NB4 (cell line): ENCODE results near the gene LCLAT1.

Experiments used
- DNase-seq: peaks from one replicate; pipeline ENCODE4 v3.0.0; 2010; ENCODE audit warnings: low read depth
- H3K4me3 ChIP-seq: one replicate; pipeline ENCODE4 v1.5.1; 2011; ENCODE audit warnings: mild to moderate bottlenecking, low read depth, low read length, moderate library complexity
- MYC ChIP-seq: IDR thresholded peaks from 2 replicates; pipeline ENCODE4 v1.6.1; 2011; ENCODE audit warnings: low read depth, low read length
- POLR2A ChIP-seq: IDR thresholded peaks from 2 replicates; pipeline ENCODE4 v1.6.1; 2011; ENCODE audit warnings: mild to moderate bottlenecking; ENCODE audit not compliant: insufficient read length; ENCODE audit errors: extremely low read depth
- TF ChIP-seq, protein P1 (sequence below): IDR thresholded peaks from 2 replicates; pipeline ENCODE4 v1.6.1; 2011; ENCODE audit warnings: low read depth, low read length
- TF ChIP-seq, protein P2 (sequence below): IDR thresholded peaks from one replicate; pipeline ENCODE4 v1.5.1; 2012; ENCODE audit warnings: low read depth, low read length

Gene LCLAT1

DNA sequence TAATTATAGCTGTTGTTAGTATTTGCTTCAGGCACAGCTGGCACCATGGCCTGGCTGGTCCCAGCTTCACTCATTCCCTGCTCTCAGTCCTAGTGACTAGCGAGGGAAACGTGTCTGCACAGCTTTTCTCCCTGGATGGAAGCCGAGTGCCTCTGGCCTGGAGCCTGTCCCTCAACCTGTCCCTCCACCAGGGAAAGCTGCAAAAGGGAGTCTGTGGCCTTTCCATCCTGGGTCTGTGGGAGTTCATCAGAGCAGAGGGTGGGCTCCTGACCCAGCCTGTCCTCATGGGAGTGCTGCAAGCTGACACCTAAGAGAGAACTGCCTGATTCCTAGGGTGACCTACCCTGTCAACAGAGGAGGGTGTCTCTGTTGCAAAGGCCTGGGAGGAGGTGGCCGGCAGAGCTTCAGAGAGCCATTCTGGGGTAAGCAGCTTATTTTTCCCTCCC, 241.9 kb downstream of the LCLAT1 start:
- DNase-seq: no peak
- TF ChIP-seq, protein P1, sequence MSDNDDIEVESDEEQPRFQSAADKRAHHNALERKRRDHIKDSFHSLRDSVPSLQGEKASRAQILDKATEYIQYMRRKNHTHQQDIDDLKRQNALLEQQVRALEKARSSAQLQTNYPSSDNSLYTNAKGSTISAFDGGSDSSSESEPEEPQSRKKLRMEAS: no peak
- TF ChIP-seq, protein P2, sequence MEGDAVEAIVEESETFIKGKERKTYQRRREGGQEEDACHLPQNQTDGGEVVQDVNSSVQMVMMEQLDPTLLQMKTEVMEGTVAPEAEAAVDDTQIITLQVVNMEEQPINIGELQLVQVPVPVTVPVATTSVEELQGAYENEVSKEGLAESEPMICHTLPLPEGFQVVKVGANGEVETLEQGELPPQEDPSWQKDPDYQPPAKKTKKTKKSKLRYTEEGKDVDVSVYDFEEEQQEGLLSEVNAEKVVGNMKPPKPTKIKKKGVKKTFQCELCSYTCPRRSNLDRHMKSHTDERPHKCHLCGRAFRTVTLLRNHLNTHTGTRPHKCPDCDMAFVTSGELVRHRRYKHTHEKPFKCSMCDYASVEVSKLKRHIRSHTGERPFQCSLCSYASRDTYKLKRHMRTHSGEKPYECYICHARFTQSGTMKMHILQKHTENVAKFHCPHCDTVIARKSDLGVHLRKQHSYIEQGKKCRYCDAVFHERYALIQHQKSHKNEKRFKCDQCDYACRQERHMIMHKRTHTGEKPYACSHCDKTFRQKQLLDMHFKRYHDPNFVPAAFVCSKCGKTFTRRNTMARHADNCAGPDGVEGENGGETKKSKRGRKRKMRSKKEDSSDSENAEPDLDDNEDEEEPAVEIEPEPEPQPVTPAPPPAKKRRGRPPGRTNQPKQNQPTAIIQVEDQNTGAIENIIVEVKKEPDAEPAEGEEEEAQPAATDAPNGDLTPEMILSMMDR: no peak
- TF ChIP-seq MYC (no peak), POLR2A (no peak)

DNA sequence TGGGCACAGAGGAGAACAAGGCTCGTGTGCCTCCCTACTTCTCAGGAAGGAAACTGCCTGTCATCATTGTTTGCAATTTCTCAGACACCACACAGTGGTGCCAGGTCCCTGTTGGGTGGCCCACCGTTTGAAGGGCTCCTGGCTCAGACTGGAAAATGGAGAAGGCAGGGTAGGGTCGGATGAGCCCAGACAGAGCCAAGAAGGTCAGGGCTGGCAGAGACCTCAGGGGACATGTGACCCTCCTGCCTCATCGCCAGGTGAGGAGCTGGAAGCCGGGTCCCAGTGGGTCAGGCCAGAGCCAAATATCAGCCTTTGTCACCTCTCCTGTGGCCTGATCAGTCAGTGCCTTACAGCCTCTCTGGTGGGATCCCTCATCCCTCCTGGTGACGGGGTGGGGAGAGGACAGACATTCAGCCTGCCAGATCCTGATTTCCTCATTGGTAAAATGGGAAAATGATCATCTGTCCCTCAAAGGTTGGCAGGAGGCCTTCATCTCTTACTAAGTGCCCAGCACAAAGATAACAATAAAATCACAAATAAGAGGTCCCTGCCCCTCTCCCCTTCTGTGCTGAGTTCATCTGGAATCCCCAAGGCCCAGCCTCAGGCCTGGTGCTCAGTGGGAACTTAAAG, 242.6 kb downstream of the LCLAT1 start:
- TF ChIP-seq, protein P1: no peak
- TF ChIP-seq POLR2A: no peak
- no peak for DNase-seq
- H3K4me3 ChIP-seq: no peak overlapping the region

More for the DNA sequence above, 241.9 kb downstream of the LCLAT1 start:
- no peak overlapping the region for H3K4me3 ChIP-seq

DNA sequence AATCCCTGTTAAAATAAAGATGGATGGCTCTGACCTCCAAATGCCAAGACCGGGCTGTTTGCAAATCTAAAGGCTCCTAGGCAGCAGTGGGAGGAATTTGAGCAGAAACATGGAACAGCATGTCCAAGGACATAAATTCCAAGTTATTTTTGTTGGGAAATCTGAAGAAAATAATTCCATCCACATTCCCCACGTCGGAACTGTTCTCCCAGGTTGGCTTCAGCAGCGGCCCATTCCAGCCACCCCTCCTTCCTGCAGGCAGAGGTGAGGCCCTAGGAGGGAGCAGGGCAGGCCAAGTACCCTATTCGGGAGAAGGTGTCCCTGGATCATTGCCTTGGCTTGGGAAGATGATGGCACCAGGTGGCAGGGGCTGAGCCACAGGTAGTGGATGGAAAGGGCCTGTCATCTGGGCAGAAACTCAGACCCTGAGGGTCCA, 243.1 kb downstream of the LCLAT1 start:
- no peak overlapping the region for H3K4me3 ChIP-seq
- TF ChIP-seq, protein P2: no peak
- no peak for TF ChIP-seq MYC
- TF ChIP-seq, protein P1: no peak
- TF ChIP-seq POLR2A: no peak

DNA sequence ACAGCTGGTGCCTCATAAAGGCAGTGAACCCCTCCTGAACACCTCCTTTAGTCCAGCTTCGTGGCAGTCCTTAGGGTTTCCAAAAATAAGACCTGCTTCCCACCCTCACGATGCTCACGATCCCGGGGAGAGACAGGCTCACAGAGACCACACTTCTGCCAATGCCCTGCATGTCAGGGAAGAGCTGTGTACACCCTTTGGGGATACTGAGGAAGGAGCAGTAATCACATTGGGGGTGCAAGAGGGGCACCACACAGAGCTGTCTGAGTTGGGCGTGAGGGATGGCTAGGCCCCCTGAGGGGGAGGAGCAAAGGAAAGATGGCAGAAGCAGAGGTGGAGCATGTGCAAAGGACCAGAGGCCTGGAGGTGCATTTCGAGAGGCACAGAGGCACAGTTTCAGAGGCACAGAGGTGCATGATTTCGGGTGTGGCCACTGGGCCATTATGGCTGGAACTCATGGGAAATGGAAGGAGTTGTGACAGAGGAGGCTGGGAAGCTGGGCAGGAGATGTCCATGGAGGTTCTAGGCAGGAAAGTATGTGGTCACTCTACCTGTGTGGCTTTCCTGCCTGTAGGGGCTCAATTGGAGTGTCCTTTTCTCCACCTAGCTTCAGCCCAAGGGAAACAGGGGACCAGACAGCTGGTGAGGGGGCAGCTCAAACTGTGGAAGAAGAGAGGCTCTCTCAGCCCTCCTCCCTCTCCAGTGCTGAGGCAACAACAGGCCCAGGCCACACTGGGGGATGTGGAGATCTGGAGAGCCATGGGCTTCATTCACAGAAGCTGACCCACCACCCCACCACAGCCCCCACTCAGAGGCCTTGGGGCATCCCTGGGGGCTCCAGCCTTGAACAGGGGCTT, 244.3 kb downstream of the LCLAT1 start:
- DNase-seq: no peak
- TF ChIP-seq POLR2A: no peak
- TF ChIP-seq, protein P1: no peak
- no peak for TF ChIP-seq MYC
- TF ChIP-seq, protein P2: no peak
- no peak overlapping the region for H3K4me3 ChIP-seq

More for the DNA sequence above, 243.1 kb downstream of the LCLAT1 start:
- DNase-seq: no peak

DNA sequence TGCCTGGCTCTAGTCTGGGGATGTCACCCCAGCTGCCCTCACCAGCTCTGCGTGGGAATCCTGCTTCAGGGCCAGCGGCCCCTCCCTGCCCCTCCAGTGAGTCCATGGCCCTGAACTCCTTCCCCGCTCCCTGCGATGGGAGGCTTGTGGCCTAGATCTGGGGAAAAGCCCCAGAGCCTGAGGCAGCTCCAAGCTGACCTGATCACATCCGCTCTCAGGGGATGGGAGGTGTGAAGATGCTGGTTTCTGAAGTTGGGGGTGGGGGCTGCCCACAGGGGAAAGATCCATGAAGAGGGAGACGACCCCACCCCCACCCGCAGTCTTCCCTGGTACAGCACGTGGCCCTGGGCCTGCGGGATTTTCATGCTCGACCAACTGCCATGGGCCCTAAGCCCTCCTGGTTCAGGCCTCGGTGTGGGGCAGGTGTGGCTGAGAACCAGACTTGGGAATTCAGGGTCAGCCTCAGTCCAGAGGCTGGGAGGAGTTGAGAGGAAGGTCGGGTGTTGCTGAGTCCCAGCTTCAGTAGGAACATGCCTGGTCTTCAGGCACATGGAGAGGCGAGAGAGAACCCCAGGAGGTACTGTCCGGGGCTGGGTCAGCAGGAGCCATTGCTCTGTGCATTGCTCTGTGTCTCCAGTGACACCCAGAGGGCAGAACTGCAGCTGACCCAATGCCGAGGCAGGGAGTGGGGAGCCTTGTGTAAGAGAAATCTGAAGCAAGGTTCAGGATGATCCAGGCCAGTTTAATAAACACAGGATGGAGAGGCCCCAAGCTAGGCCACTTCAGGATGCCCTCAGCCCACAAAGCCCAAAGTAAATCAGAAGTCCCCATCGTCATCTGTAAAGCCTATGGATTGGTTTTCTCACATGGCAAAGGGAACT, 245.1 kb downstream of the LCLAT1 start:
- TF ChIP-seq, protein P2: no peak
- TF ChIP-seq POLR2A (no peak), MYC (no peak)
- TF ChIP-seq, protein P1: no peak
- H3K4me3 ChIP-seq: no peak overlapping the region
- no peak for DNase-seq
